B cell (primary cell): Measurements from ENCODE around the gene ZNF609.

ENCODE experiments used
- EZH2 ChIP-seq: IDR thresholded peaks from 2 replicates; pipeline ENCODE4 v1.6.1; 2012; ENCODE audit warnings: borderline replicate concordance, low read depth, mild to moderate bottlenecking, moderate library complexity, low read length; ENCODE audit not compliant: insufficient read depth, poor library complexity, severe bottlenecking
- TF ChIP-seq, protein P1 (sequence below): fragments of 200-600 bp; IDR thresholded peaks from one replicate; pipeline ENCODE4 v1.8.0; 2022; ENCODE audit warnings: antibody characterized with exemption, mild to moderate bottlenecking

DNA sequence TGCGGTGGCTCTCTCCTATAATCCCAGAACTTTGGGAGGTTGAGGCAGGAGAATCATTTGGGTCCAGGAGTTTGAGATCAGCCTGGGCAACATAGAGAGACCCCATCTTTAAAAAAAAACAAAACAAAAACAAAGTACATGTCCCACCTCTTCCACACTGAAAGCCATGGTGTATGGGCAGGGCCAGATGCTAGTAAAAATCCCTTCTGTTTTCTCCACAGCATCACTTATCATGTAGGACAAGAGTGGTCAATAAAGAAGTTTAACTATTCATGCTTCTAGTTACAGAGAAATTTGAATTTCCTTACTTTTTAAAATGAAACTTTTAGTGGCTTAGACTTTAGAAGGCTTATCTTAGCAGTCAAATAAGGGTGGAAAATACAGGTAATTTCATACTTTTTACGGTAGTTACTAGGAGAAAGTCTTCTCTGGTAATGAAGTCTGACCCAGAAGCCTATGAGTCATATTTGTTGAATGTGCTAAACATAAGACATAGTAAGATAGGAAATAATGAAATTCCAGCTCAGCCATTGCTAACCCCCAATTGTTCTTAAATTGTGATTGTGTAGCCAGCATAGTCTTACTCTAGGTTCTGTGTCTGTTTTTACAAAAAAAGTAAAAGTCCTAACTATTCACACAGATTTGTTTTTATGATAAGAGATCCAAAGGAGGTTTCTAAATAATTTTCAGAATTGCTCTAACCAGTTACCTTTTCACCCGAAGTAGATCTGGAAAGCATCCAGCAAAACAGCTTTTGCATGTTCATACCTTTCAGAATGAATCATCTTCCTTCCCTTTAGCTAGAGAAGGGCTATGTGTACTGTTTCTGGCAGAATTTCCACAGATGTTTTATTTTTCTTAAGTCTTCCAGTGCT, 16.4 kb upstream of the ZNF609 start:
- no peak for TF ChIP-seq EZH2
- TF ChIP-seq, protein P1, sequence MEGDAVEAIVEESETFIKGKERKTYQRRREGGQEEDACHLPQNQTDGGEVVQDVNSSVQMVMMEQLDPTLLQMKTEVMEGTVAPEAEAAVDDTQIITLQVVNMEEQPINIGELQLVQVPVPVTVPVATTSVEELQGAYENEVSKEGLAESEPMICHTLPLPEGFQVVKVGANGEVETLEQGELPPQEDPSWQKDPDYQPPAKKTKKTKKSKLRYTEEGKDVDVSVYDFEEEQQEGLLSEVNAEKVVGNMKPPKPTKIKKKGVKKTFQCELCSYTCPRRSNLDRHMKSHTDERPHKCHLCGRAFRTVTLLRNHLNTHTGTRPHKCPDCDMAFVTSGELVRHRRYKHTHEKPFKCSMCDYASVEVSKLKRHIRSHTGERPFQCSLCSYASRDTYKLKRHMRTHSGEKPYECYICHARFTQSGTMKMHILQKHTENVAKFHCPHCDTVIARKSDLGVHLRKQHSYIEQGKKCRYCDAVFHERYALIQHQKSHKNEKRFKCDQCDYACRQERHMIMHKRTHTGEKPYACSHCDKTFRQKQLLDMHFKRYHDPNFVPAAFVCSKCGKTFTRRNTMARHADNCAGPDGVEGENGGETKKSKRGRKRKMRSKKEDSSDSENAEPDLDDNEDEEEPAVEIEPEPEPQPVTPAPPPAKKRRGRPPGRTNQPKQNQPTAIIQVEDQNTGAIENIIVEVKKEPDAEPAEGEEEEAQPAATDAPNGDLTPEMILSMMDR: no peak
